ENCODE data around the gene NEK9.

The NEK9 gene

DNA sequence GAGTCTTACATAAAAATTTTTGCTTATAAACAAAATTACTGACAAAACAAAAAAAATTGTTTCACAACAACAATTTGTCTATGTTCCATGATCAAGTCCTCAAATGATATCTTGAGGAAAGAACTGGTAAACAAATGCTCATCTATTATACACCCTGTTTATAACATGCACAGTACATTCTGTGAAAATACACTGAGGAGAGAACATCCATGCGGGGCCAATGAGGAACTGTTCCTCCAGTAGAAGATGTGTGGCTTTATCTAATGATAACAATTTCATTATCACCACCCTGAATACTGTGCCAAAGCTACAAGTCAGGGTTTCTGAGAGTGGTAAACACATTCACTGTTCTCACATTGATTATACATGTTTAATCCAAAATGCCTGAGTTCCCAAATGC is 86.3 kb downstream of the NEK9 start:
- no peak for DNase-seq (ENCODE audit: low read depth, low spot score)

DNA sequence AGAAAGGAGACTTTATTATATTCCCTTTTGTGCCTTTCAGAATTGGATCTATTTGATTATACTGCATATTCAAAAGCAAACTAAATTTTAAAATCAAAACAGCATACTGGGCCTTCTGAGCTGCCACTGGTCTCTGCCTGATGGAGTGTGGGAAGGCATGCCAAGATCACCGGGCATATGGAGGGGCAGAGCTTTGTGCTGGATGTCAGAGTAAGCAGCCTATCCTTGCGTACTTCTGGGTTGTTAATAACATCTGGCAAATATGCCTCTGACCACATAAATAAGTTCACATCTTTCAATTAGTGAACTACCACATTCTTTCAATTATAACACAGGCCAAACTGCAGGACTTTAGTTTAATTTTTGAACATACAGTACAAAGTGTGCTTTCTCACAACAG is 93.9 kb downstream of the NEK9 start:
- DNase-seq (ENCODE audit: low read depth, low spot score): no peak

DNA sequence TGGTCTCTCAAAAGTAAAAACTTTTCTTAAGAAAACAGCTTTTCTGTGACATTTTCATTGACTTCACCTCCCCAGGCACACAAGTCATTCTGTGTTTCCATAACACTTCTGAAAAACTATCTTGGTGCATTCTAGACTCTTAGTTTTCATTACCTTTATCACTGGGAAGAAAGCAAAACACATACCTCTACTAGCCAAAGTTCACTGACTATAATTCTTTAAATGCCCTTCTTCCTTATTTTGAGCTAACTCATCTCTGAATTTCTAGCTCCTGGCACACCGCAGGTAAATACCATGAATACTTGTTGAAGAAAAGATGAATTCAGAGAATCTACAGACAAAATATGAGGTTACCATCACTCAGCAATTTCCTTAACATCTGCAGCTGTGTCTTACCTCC is 96.7 kb downstream of the NEK9 start:
- no peak for DNase-seq (ENCODE audit: low read depth, low spot score)

Data from brain pericyte (primary cell).